DND-41 (cell line): ENCODE data around the gene YPEL1.

ENCODE experiments used
- EZH2 ChIP-seq: IDR thresholded peaks from 3 replicates; pipeline ENCODE4 v1.6.1; 2012; ENCODE audit warnings: borderline replicate concordance, low read depth, mild to moderate bottlenecking, moderate library complexity, low read length, inconsistent platforms; ENCODE audit not compliant: severe bottlenecking
- TF ChIP-seq, protein P1 (sequence below): IDR thresholded peaks from 2 replicates; pipeline ENCODE4 v1.5.1; 2012; ENCODE audit warnings: borderline replicate concordance, low read length, moderate library complexity, mild to moderate bottlenecking; ENCODE audit not compliant: poor library complexity, severe bottlenecking; ENCODE audit errors: extremely low read depth

DNA sequence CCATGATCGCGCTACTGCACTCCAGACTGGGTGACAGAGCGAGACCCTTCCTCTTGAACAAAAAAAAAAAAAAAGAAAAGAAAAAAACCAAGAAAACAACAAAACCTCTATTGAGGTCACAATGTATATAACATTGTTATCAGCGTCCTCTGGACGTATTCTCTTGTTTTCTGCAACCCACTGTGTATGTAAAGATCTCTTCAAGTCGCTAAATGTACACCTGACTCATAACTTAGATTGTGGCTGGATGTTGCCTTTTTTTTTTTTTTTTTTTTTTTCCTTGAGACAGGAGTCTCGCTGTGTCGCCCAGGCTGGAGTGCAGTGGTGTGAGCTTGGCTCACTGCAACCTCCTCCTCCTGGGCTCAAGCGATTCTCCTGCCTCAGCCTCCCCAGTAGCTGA, 1.4 kb upstream of the YPEL1 start:
- TF ChIP-seq, protein P1, sequence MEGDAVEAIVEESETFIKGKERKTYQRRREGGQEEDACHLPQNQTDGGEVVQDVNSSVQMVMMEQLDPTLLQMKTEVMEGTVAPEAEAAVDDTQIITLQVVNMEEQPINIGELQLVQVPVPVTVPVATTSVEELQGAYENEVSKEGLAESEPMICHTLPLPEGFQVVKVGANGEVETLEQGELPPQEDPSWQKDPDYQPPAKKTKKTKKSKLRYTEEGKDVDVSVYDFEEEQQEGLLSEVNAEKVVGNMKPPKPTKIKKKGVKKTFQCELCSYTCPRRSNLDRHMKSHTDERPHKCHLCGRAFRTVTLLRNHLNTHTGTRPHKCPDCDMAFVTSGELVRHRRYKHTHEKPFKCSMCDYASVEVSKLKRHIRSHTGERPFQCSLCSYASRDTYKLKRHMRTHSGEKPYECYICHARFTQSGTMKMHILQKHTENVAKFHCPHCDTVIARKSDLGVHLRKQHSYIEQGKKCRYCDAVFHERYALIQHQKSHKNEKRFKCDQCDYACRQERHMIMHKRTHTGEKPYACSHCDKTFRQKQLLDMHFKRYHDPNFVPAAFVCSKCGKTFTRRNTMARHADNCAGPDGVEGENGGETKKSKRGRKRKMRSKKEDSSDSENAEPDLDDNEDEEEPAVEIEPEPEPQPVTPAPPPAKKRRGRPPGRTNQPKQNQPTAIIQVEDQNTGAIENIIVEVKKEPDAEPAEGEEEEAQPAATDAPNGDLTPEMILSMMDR, result no peak
- TF ChIP-seq EZH2, result no peak
